NOMO-1 treated with dmso at 0.1 percent for 144 hours (cell line): ENCODE measurements around the gene NGRN.
A peak's percentile ranks its signal among the peaks of the same experiment; 100 is the strongest.

ENCODE experiments used
- DNase-seq: peaks from one replicate; lab custom pipeline; 2025; ENCODE audit not compliant: unreplicated experiment; lab: John Stamatoyannopoulos, UW

The NGRN gene

GRCh38 chr15:90315278-90315982 is 50.0 kb downstream of the NGRN start:
- no peak for DNase-seq

- DNase-seq = no peak
Observed at GRCh38 chr15:90316139-90316538, 50.7 kb downstream of the NGRN start.

- no peak for DNase-seq
Observed at GRCh38 chr15:90318591-90318990, 53.1 kb downstream of the NGRN start.

GRCh38 chr15:90320062-90320884 is 54.8 kb downstream of the NGRN start:
- peak; percentile 73 for DNase-seq

GRCh38 chr15:90320885-90321278 is 55.4 kb downstream of the NGRN start:
- DNase-seq = no peak
